Vagina (tissue), 2 donors: ENCODE data around the gene ADAT1. TPM values are rescaled to one million over a fixed set of nuclear protein-coding genes. Genes with fewer than 3 reads are reported as not detected.

Source experiments
- DNase-seq, 2 donors: peaks; one replicate each; pipeline ENCODE4 v3.0.0-alpha.2; 2017; ENCODE audit errors: extremely low spot score in 2 of 2
- H3K27ac ChIP-seq: fragments of 200-600 bp; sonication (generic); one replicate; pipeline ENCODE4 v1.5.1; 2019
- H3K27me3 ChIP-seq: fragments of 200-600 bp; sonication (generic); one replicate; pipeline ENCODE4 v1.5.1; 2019
- H3K36me3 ChIP-seq, 2 donors: fragments of 200-600 bp; sonication (generic); one replicate each; pipeline ENCODE4 v1.5.1; 2017 to 2019
- H3K4me1 ChIP-seq: fragments of 200-600 bp; sonication (generic); one replicate; pipeline ENCODE4 v1.5.1; 2019
- H3K4me3 ChIP-seq, 2 donors: fragments of 200-600 bp; sonication (generic); 1 replicate in 1 of 2; 2 replicates in 1 of 2; pipeline ENCODE4 v1.5.1; 2016 to 2019
- H3K9me3 ChIP-seq: fragments of 200-600 bp; sonication (generic); one replicate; pipeline ENCODE4 v1.5.1; 2019
- POLR2A ChIP-seq, 2 donors: fragments of 450-650 bp; IDR thresholded peaks; one replicate each; pipeline ENCODE4 v1.6.1; 2017; ENCODE audit warnings: antibody characterized with exemption in 2 of 2, mild to moderate bottlenecking in 2 of 2, moderate library complexity in 2 of 2
- POLR2AphosphoS5 ChIP-seq, 2 donors: sonication (generic); formaldehyde crosslinking; IDR thresholded peaks; one replicate each; pipeline ENCODE4 v1.9.0; 2017; ENCODE audit warnings: antibody characterized with exemption in 2 of 2, mild to moderate bottlenecking in 2 of 2, low read depth in 1 of 2; ENCODE audit not compliant: insufficient read depth in 1 of 2
- intact Hi-C: fragments of 100-400 bp; cut with DNase I; formaldehyde crosslinking; loops from one replicate; pipeline ENCODE4 v1.15.1; 2023
- total RNA-seq: library from RNA; depleted of rRNA; stranded (reverse); fragments of >200 nt; gene quantifications from one replicate; pipeline ENCODE4 v1.2.3, GENCODE V29; 2016
- TF ChIP-seq, protein P1 (sequence below), 3 experiments: fragments of 450-650 bp in 2 of 3; fragments of 200-600 bp in 1 of 3; sonication (generic) in 1 of 3; IDR thresholded peaks; one replicate each; pipeline ENCODE4 v1.5.1; 2017 to 2019; ENCODE audit warnings: antibody characterized with exemption in 3 of 3, mild to moderate bottlenecking in 2 of 3, moderate library complexity in 2 of 3

The ADAT1 gene
- total RNA-seq, 1 donor from 2014 or later, result 44.4 TPM

- no peaks in the 10 kb centered on the region for H3K27me3 ChIP-seq
- no peak for TF ChIP-seq POLR2A (IDR thresholded peaks at IDR 0.05)
- TF ChIP-seq, protein P1, sequence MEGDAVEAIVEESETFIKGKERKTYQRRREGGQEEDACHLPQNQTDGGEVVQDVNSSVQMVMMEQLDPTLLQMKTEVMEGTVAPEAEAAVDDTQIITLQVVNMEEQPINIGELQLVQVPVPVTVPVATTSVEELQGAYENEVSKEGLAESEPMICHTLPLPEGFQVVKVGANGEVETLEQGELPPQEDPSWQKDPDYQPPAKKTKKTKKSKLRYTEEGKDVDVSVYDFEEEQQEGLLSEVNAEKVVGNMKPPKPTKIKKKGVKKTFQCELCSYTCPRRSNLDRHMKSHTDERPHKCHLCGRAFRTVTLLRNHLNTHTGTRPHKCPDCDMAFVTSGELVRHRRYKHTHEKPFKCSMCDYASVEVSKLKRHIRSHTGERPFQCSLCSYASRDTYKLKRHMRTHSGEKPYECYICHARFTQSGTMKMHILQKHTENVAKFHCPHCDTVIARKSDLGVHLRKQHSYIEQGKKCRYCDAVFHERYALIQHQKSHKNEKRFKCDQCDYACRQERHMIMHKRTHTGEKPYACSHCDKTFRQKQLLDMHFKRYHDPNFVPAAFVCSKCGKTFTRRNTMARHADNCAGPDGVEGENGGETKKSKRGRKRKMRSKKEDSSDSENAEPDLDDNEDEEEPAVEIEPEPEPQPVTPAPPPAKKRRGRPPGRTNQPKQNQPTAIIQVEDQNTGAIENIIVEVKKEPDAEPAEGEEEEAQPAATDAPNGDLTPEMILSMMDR (IDR thresholded peaks at IDR 0.05), result no peak
- no peak for TF ChIP-seq POLR2AphosphoS5 (IDR thresholded peaks at IDR 0.05; ENCODE audit: insufficient read depth in 1 of 2, low read depth in 1 of 2)
- DNase-seq, result no peak
- peaks cover 0 to 63% of the 10 kb centered on the region in 2 donors for H3K36me3 ChIP-seq
- intact Hi-C loops, result no loop called here
- no peak overlapping the region for H3K4me3 ChIP-seq
- no peak overlapping the region for H3K27ac ChIP-seq
- peaks cover 49% of the 10 kb centered on the region for H3K4me1 ChIP-seq
- H3K9me3 ChIP-seq, result no peaks in the 10 kb centered on the region
These were observed 52.5 kb downstream of the ADAT1 start for GRCh38 chr16:75570396-75571065.

- peaks cover 0 to 44% of the 10 kb centered on the region in 2 donors for H3K36me3 ChIP-seq
These were observed 55.2 kb downstream of the ADAT1 start for GRCh38 chr16:75567911-75568310.

GRCh38 chr16:75566758-75567255 lies 56.3 kb downstream of the ADAT1 start:
- H3K4me3 ChIP-seq, result peak overlapping the region; percentile 80 to 94
- peaks cover 0 to 33% of the 10 kb centered on the region in 2 donors for H3K36me3 ChIP-seq
- intact Hi-C loops, result loop anchor here (5.0 kb wide), 1 partner anchor 55 kb away; the partner anchor contains the start of gene ADAT1
- DNase-seq, result no peak
- H3K27me3 ChIP-seq, result no peaks in the 10 kb centered on the region
- H3K4me1 ChIP-seq, result peaks cover 43% of the 10 kb centered on the region
- TF ChIP-seq POLR2AphosphoS5 (IDR thresholded peaks at IDR 0.05; ENCODE audit: insufficient read depth in 1 of 2, low read depth in 1 of 2) (no peak), POLR2A (IDR thresholded peaks at IDR 0.05) (no peak)
- TF ChIP-seq, protein P1 (IDR thresholded peaks at IDR 0.05), result no peak
- no peaks in the 10 kb centered on the region for H3K9me3 ChIP-seq
- H3K27ac ChIP-seq, result peak overlapping the region; percentile 80

More at GRCh38 chr16:75567911-75568310, 55.2 kb downstream of the ADAT1 start:
- intact Hi-C loops, result loop anchor here (5.0 kb wide), 1 partner anchor 54 kb away; the partner anchor contains the start of gene ADAT1
- no peaks in the 10 kb centered on the region for H3K27me3 ChIP-seq
- no peak overlapping the region for H3K27ac ChIP-seq
- TF ChIP-seq POLR2AphosphoS5 (IDR thresholded peaks at IDR 0.05; ENCODE audit: insufficient read depth in 1 of 2, low read depth in 1 of 2) (no peak), POLR2A (IDR thresholded peaks at IDR 0.05) (no peak)
- TF ChIP-seq, protein P1 (IDR thresholded peaks at IDR 0.05), result no peak
- H3K4me1 ChIP-seq, result peaks cover 46% of the 10 kb centered on the region
- no peak for DNase-seq
- H3K9me3 ChIP-seq, result no peaks in the 10 kb centered on the region
- peak overlapping the region in 1 of 2 donors; percentile 80 for H3K4me3 ChIP-seq

DNA sequence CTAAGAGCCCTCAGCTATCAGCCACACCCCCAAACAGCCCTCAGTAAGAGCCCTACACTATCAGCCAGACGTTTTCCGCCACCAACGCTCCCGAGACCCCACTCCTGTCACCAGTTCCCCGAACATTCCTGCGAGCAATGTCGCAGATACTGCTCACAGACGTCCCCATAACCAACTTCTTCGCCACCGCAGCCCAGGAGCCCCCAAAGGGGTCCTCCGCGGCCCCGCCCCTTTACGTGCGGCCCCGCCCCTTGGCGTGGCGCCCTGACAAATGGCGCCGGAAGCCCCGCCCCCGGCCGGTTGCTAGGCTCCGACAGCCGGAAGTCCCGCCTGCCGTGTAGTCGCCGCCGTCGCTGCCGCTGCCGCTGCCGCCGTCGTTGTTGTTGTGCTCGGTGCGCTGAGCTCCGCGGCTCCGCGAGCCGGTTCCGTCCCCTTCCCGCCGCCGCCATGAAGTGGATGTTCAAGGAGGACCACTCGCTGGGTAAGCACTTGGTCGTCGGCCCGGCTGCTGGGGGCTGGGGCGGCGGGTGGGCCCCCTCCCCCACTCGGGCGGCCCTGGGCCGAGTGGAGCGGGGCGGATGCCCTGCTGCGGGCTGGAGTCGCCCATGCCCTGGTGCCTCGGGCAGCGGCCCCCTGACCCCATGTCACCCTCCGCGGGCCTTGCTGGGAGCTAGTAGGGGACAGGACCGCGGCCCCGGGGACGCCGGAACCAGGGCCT lies 56.9 kb downstream of the ADAT1 start, which contains the start of gene GABARAPL2:
Gene GABARAPL2 (plus strand): TSS at position 340 of the 718 bp plus-strand sequence. CDS start 108 bp downstream, at position 448.
- H3K27me3 ChIP-seq, result no peaks in the 10 kb centered on the region
- DNase-seq, result no peak
- peak within 1 kb of the TSS; percentile 80 to 94 for H3K4me3 ChIP-seq
- no peaks in the 10 kb centered on the region for H3K9me3 ChIP-seq
- H3K27ac ChIP-seq, result peak within 1 kb of the TSS; percentile 80
- TF ChIP-seq POLR2AphosphoS5 (IDR thresholded peaks at IDR 0.05; ENCODE audit: insufficient read depth in 1 of 2, low read depth in 1 of 2) (peak; percentile 30 to 92), POLR2A (IDR thresholded peaks at IDR 0.05) (peak in 1 of 2 donors; percentile 66)
- TF ChIP-seq, protein P1 (IDR thresholded peaks at IDR 0.05), result no peak
- H3K36me3 ChIP-seq, result peaks cover 0 to 27% of the 10 kb centered on the region in 2 donors
- intact Hi-C loops, result loop anchor here (5.0 kb wide), 1 partner anchor 56 kb away; the partner anchor contains the start of gene ADAT1
- peaks cover 43% of the 10 kb centered on the region for H3K4me1 ChIP-seq
